CD4-positive, CD25-positive, alpha-beta regulatory T cell (primary cell): ENCODE results near the gene RPL23. TPM values are rescaled to one million over a fixed set of nuclear protein-coding genes. Genes with fewer than 3 reads are reported as not detected.

ENCODE experiments used
- ATAC-seq, 2 donors: fragments of 150-1000 bp; cut with Tn5 transposase; one replicate each; pipeline ENCODE4 v1.10.0; 2021; ENCODE audit warnings: low read depth in 2 of 2, moderate number of reproducible peaks in 2 of 2, moderate library complexity in 1 of 2
- DNase-seq, 3 donors: peaks; one replicate each; pipeline versions ENCODE4 v3.0.0 to v3.0.0-alpha.2; 2012 to 2022; ENCODE audit warnings: mixed read lengths in 1 of 3
- H3K27ac ChIP-seq: one replicate; pipeline ENCODE4 v1.7.0; 2013; ENCODE audit warnings: mild to moderate bottlenecking, low read length; ENCODE audit not compliant: insufficient read depth, poor library complexity, severe bottlenecking
- H3K27me3 ChIP-seq: one replicate; pipeline ENCODE4 v1.7.0; 2013; ENCODE audit warnings: low read length; ENCODE audit not compliant: control insufficient read depth, insufficient read depth
- H3K36me3 ChIP-seq: one replicate; pipeline ENCODE4 v1.7.0; 2013; ENCODE audit warnings: mild to moderate bottlenecking, low read length, moderate library complexity; ENCODE audit not compliant: control insufficient read depth, insufficient read depth
- H3K4me1 ChIP-seq: 2 replicates; pipeline ENCODE4 v1.7.0; 2013; ENCODE audit warnings: mild to moderate bottlenecking, low read length; ENCODE audit not compliant: insufficient read depth, control insufficient read depth, poor library complexity, severe bottlenecking
- H3K4me3 ChIP-seq: one replicate; pipeline ENCODE4 v1.7.0; 2013; ENCODE audit warnings: low read depth, mild to moderate bottlenecking, low read length, moderate library complexity
- H3K9me3 ChIP-seq, 2 experiments: 1 replicate in 1 of 2; 2 replicates in 1 of 2; pipeline ENCODE4 v1.7.0; 2013; ENCODE audit warnings: low read length in 2 of 2, mild to moderate bottlenecking in 1 of 2, moderate library complexity in 1 of 2; ENCODE audit not compliant: control insufficient read depth in 2 of 2
- H3K27ac Mint-ChIP-seq, 3 donors: one replicate each; pipeline ENCODE4 v1.8.0; 2020 to 2022; ENCODE audit warnings: mild to moderate bottlenecking in 3 of 3, mixed read lengths in 3 of 3, moderate library complexity in 2 of 3
- H3K27me3 Mint-ChIP-seq: one replicate; pipeline ENCODE4 v1.8.0; 2022; ENCODE audit warnings: mild to moderate bottlenecking, mixed read lengths
- H3K36me3 Mint-ChIP-seq: one replicate; pipeline ENCODE4 v1.8.0; 2020; ENCODE audit warnings: mixed read lengths
- H3K4me1 Mint-ChIP-seq, 4 donors: one replicate each; pipeline ENCODE4 v1.8.0; 2020 to 2022; ENCODE audit warnings: mixed read lengths in 4 of 4, mild to moderate bottlenecking in 1 of 4
- H3K4me3 Mint-ChIP-seq, 4 donors: one replicate each; pipeline ENCODE4 v1.8.0; 2020 to 2022; ENCODE audit warnings: mild to moderate bottlenecking in 4 of 4, mixed read lengths in 4 of 4, moderate library complexity in 3 of 4
- H3K9me3 Mint-ChIP-seq, 7 donors: one replicate each; pipeline ENCODE4 v1.8.0; 2020 to 2022; ENCODE audit warnings: mixed read lengths in 7 of 7, mild to moderate bottlenecking in 3 of 7, moderate library complexity in 2 of 7
- polyA plus RNA-seq, 4 donors: library from polyadenylated mRNA; unstranded; fragments of 300-500 nt; fragmentation: Illumina TruSeq; gene quantifications; one replicate each; pipeline ENCODE4 v1.2.3, GENCODE V29; 2021
- total RNA-seq: library from RNA; stranded (reverse); gene quantifications from one replicate; pipeline ENCODE4 v1.2.3, GENCODE V29; 2022

RPL23 gene
- total and polyA plus RNA-seq, 5 donors from 2014 or later, result 1,034 to 1,411 (median 1,347) TPM

GRCh38 chr17:38868817-38869525 is 15.4 kb upstream of the RPL23 start:
- Mint-ChIP-seq H3K36me3 (peaks cover 4% of the 10 kb centered on the region), H3K27ac (peak overlapping the region; percentile 83 to 96 (median 87)), H3K4me1 (peaks cover 8 to 50% (median 41%) of the 10 kb centered on the region in 4 donors), H3K4me3 (peak overlapping the region; percentile 98 to 99 (median 98)), H3K27me3 (peaks cover 21% of the 10 kb centered on the region), H3K9me3 (peaks cover 0 to 2% (median 0%) of the 10 kb centered on the region in 7 donors)
- DNase-seq (peak; percentile 71 to 87 (median 86)), ATAC-seq (peak; percentile 50 to 54)
- peak overlapping the region; percentile 86 for H3K27ac ChIP-seq
- peaks cover 50% of the 10 kb centered on the region for H3K4me1 ChIP-seq
- no peaks in the 10 kb centered on the region for H3K27me3 ChIP-seq
- H3K36me3 ChIP-seq, result peaks cover 2% of the 10 kb centered on the region
- H3K9me3 ChIP-seq, result no peaks in the 10 kb centered on the region
- peak overlapping the region; percentile 85 for H3K4me3 ChIP-seq

GRCh38 chr17:38867968-38868816 is 14.7 kb upstream of the RPL23 start:
- peak overlapping the region; percentile 86 for H3K27ac ChIP-seq
- peak overlapping the region; percentile 85 for H3K4me3 ChIP-seq
- no peak for DNase-seq
- peak overlapping the region; percentile 83 to 96 (median 87) for H3K27ac Mint-ChIP-seq
- H3K9me3 ChIP-seq, result no peaks in the 10 kb centered on the region
- peaks cover 0 to 2% (median 0%) of the 10 kb centered on the region in 7 donors for H3K9me3 Mint-ChIP-seq
- H3K27me3 Mint-ChIP-seq, result peaks cover 21% of the 10 kb centered on the region
- H3K36me3 ChIP-seq, result no peaks in the 10 kb centered on the region
- H3K4me3 Mint-ChIP-seq, result peak overlapping the region; percentile 98 to 99 (median 98)
- H3K27me3 ChIP-seq, result no peaks in the 10 kb centered on the region
- peaks cover 8 to 43% (median 35%) of the 10 kb centered on the region in 4 donors for H3K4me1 Mint-ChIP-seq
- peaks cover 4% of the 10 kb centered on the region for H3K36me3 Mint-ChIP-seq
- peaks cover 43% of the 10 kb centered on the region for H3K4me1 ChIP-seq
- ATAC-seq, result no peak

- H3K27ac ChIP-seq, result peak overlapping the region; percentile 86
- peak overlapping the region; percentile 98 to 99 (median 98) for H3K4me3 Mint-ChIP-seq
- H3K27ac Mint-ChIP-seq, result peak overlapping the region; percentile 83 to 96 (median 87)
- peaks cover 0 to 2% (median 0%) of the 10 kb centered on the region in 7 donors for H3K9me3 Mint-ChIP-seq
- peak overlapping the region; percentile 85 for H3K4me3 ChIP-seq
- H3K36me3 ChIP-seq, result no peaks in the 10 kb centered on the region
- DNase-seq (peak; percentile 55 to 79 (median 59)), ATAC-seq (no peak)
- H3K36me3 Mint-ChIP-seq, result peaks cover 4% of the 10 kb centered on the region
- no peaks in the 10 kb centered on the region for H3K9me3 ChIP-seq
- peaks cover 8 to 34% (median 27%) of the 10 kb centered on the region in 4 donors for H3K4me1 Mint-ChIP-seq
- H3K27me3 ChIP-seq, result no peaks in the 10 kb centered on the region
- peaks cover 34% of the 10 kb centered on the region for H3K4me1 ChIP-seq
- peaks cover 21% of the 10 kb centered on the region for H3K27me3 Mint-ChIP-seq
Measured at GRCh38 chr17:38867179-38867967, 13.9 kb upstream of the RPL23 start.

GRCh38 chr17:38864636-38865398 is 11.3 kb upstream of the RPL23 start:
- Histone ChIP-seq H3K4me1 (peaks cover 18% of the 10 kb centered on the region), H3K9me3 (no peaks in the 10 kb centered on the region), H3K27ac (no peak overlapping the region), H3K27me3 (no peaks in the 10 kb centered on the region), H3K36me3 (no peaks in the 10 kb centered on the region), H3K4me3 (no peak overlapping the region)
- Mint-ChIP-seq H3K27ac (no peak overlapping the region), H3K36me3 (no peaks in the 10 kb centered on the region), H3K9me3 (peaks cover 0 to 2% (median 0%) of the 10 kb centered on the region in 7 donors), H3K4me1 (peaks cover 8 to 22% (median 13%) of the 10 kb centered on the region in 4 donors), H3K27me3 (peaks cover 11% of the 10 kb centered on the region), H3K4me3 (peak overlapping the region in 1 of 4 donors; percentile 79)
- DNase-seq (no peak), ATAC-seq (no peak)

GRCh38 chr17:38861399-38861843 is 7.9 kb upstream of the RPL23 start:
- ATAC-seq, result no peak
- H3K27me3 Mint-ChIP-seq, result peaks cover 5% of the 10 kb centered on the region
- H3K9me3 ChIP-seq, result no peaks in the 10 kb centered on the region
- H3K4me1 Mint-ChIP-seq, result no peaks in the 10 kb centered on the region
- H3K27ac Mint-ChIP-seq, result no peak overlapping the region
- no peak for DNase-seq
- no peaks in the 10 kb centered on the region for H3K36me3 Mint-ChIP-seq
- H3K27me3 ChIP-seq, result no peaks in the 10 kb centered on the region
- H3K4me3 ChIP-seq, result no peak overlapping the region
- H3K9me3 Mint-ChIP-seq, result no peaks in the 10 kb centered on the region
- no peaks in the 10 kb centered on the region for H3K4me1 ChIP-seq
- peak overlapping the region in 1 of 4 donors; percentile 44 for H3K4me3 Mint-ChIP-seq
- no peak overlapping the region for H3K27ac ChIP-seq
- H3K36me3 ChIP-seq, result no peaks in the 10 kb centered on the region

- H3K9me3 Mint-ChIP-seq, result no peaks in the 10 kb centered on the region
- ATAC-seq (no peak), DNase-seq (no peak)
- no peaks in the 10 kb centered on the region for H3K36me3 ChIP-seq
- peaks cover 0 to 21% (median 16%) of the 10 kb centered on the region in 4 donors for H3K4me1 Mint-ChIP-seq
- H3K4me1 ChIP-seq, result peaks cover 21% of the 10 kb centered on the region
- H3K4me3 Mint-ChIP-seq, result no peak overlapping the region
- no peak overlapping the region for H3K27ac Mint-ChIP-seq
- H3K36me3 Mint-ChIP-seq, result peaks cover 10% of the 10 kb centered on the region
- no peak overlapping the region for H3K4me3 ChIP-seq
- H3K9me3 ChIP-seq, result no peaks in the 10 kb centered on the region
- no peaks in the 10 kb centered on the region for H3K27me3 ChIP-seq
- H3K27me3 Mint-ChIP-seq, result peaks cover 5% of the 10 kb centered on the region
- no peak overlapping the region for H3K27ac ChIP-seq
Measured at GRCh38 chr17:38857271-38857670, 3.8 kb upstream of the RPL23 start.
